Retina (tissue), 1 donor: ENCODE data around the gene PRKAR1B.
"Not testable (repeated sequence)": the region's sequence is repeated elsewhere in the genome, so short reads cannot be mapped to it uniquely, and the experiment has no call there.

ENCODE experiments used
- DNase-seq: peaks from one replicate; pipeline ENCODE4 v3.0.0-alpha.2; 2016

PRKAR1B gene

GRCh38 chr7:756928-757560 is 30.0 kb upstream of the PRKAR1B start:
- no peak for DNase-seq

GRCh38 chr7:756231-756927 is 29.3 kb upstream of the PRKAR1B start:
- no peak for DNase-seq

GRCh38 chr7:755413-755805 is 28.3 kb upstream of the PRKAR1B start:
- DNase-seq = no peak

GRCh38 chr7:754531-755412 is 27.7 kb upstream of the PRKAR1B start:
- no peak for DNase-seq

- no peak for DNase-seq
Measured at GRCh38 chr7:753190-753589, 26.1 kb upstream of the PRKAR1B start.

GRCh38 chr7:752256-752655 is 25.2 kb upstream of the PRKAR1B start:
- DNase-seq = not testable (repeated sequence)

- DNase-seq = no peak
Measured at GRCh38 chr7:751826-752225, 24.7 kb upstream of the PRKAR1B start.

GRCh38 chr7:750111-750905 is 23.2 kb upstream of the PRKAR1B start:
- no peak for DNase-seq

- DNase-seq = no peak
Measured at GRCh38 chr7:749140-749551, 22.1 kb upstream of the PRKAR1B start.

GRCh38 chr7:748446-748845 is 21.4 kb upstream of the PRKAR1B start:
- no peak for DNase-seq

- DNase-seq = no peak
Measured at GRCh38 chr7:747186-747585, 20.1 kb upstream of the PRKAR1B start.

GRCh38 chr7:746155-747061 is 19.3 kb upstream of the PRKAR1B start:
- DNase-seq = no peak

- DNase-seq = no peak
Measured at GRCh38 chr7:745431-746154, 18.5 kb upstream of the PRKAR1B start.

- no peak for DNase-seq
Measured at GRCh38 chr7:744854-745430, 17.9 kb upstream of the PRKAR1B start.

- not testable (repeated sequence) for DNase-seq
Measured at GRCh38 chr7:744128-744520, 17.0 kb upstream of the PRKAR1B start.

GRCh38 chr7:743341-744127 is 16.5 kb upstream of the PRKAR1B start:
- not testable (repeated sequence) for DNase-seq

- no peak for DNase-seq
Measured at GRCh38 chr7:742791-743190, 15.7 kb upstream of the PRKAR1B start.

- no peak for DNase-seq
Measured at GRCh38 chr7:741850-742249, 14.8 kb upstream of the PRKAR1B start.

GRCh38 chr7:741191-741671 is 14.2 kb upstream of the PRKAR1B start:
- no peak for DNase-seq
